Lower leg skin (tissue), 4 donors: ENCODE measurements around the gene C1orf50. TPM values are rescaled to one million over a fixed set of nuclear protein-coding genes. Genes with fewer than 3 reads are reported as not detected.

ENCODE experiments used
- DNase-seq, 2 donors: peaks; one replicate each; pipeline ENCODE4 v3.0.0-alpha.2; 2019; ENCODE audit warnings: low spot score in 2 of 2
- H3K4me3 ChIP-seq: fragments of 200-600 bp; sonication (generic); 2 replicates; pipeline ENCODE4 v1.5.1; 2017; ENCODE audit warnings: mild to moderate bottlenecking, low read depth; ENCODE audit not compliant: poor library complexity, severe bottlenecking
- POLR2A ChIP-seq, 2 donors: fragments of 450-650 bp; IDR thresholded peaks; one replicate each; pipeline ENCODE4 v1.6.1; 2016 to 2017; ENCODE audit warnings: antibody characterized with exemption in 2 of 2, mild to moderate bottlenecking in 1 of 2, moderate library complexity in 1 of 2
- WGBS, 2 donors: methylation state at CpG; one replicate each; pipeline ENCODE4 v1.1.5; 2018; 5-methylcytosine and 5-hydroxymethylcytosine counted together
- intact Hi-C: fragments of 100-400 bp; cut with DNase I; formaldehyde crosslinking; loops from one replicate; pipeline ENCODE4 v1.15.0; 2023; ENCODE audit warnings: low total_unique reads
- total RNA-seq, 4 donors: library from RNA; depleted of rRNA; stranded (reverse); fragments of >200 nt; gene quantifications; one replicate each; pipeline ENCODE4 v1.1.0, GENCODE V29; 2016
- TF ChIP-seq, protein P1 (sequence below), 3 donors: fragments of 450-650 bp; IDR thresholded peaks; one replicate each; pipeline ENCODE4 v1.5.1; 2016; ENCODE audit warnings: antibody characterized with exemption in 3 of 3, mild to moderate bottlenecking in 3 of 3, moderate library complexity in 2 of 3

The C1orf50 gene
- total RNA-seq, 4 donors from 2014 or later = 2.5 to 6.7 (median 3.6) TPM

DNA sequence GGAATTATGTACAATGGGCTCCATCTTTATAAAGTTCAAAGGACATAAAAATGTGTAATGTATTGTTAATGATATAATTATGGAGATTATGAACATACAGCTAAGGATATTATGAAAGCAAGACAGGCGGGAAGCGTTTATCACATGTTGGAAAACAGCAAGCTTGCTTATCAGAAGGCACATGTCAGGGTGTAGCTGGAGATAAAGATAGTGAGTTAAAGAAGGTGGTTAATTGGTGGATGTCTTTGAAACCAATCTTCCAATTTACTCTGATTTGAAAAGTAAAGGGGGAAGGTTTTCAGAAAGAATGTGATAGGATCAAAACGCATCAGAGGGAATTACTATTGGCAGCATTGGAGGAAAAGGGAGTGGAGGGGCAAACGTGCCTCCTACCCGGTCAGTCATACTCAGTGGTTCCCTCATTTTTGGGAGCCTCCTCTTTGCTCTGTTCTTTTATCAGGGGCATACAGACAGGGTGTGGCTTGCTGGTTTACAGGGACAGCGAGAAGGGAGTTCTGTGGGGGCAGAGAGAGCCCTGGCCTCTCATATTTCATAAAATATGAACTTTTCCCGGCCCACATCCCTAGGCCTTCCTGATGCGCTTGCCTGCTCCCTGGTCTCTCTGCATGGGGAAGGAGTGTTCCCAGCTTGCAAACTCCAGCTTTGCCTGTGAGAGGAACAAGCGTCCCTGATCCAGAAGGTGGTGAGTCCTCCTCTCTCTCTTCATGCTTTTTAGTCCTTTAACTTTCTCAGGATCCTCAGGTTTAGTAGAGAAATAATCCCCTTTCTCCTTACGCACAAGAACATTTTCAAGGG lies 58.2 kb downstream of the C1orf50 start:
- TF ChIP-seq, protein P1, sequence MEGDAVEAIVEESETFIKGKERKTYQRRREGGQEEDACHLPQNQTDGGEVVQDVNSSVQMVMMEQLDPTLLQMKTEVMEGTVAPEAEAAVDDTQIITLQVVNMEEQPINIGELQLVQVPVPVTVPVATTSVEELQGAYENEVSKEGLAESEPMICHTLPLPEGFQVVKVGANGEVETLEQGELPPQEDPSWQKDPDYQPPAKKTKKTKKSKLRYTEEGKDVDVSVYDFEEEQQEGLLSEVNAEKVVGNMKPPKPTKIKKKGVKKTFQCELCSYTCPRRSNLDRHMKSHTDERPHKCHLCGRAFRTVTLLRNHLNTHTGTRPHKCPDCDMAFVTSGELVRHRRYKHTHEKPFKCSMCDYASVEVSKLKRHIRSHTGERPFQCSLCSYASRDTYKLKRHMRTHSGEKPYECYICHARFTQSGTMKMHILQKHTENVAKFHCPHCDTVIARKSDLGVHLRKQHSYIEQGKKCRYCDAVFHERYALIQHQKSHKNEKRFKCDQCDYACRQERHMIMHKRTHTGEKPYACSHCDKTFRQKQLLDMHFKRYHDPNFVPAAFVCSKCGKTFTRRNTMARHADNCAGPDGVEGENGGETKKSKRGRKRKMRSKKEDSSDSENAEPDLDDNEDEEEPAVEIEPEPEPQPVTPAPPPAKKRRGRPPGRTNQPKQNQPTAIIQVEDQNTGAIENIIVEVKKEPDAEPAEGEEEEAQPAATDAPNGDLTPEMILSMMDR (IDR thresholded peaks at IDR 0.05) = no peak
- TF ChIP-seq POLR2A (IDR thresholded peaks at IDR 0.05) = no peak
- no peak for DNase-seq
- H3K4me3 ChIP-seq = no peak overlapping the region
- WGBS, 2 donors = 80 to 81% methylated on average over 10 of the region's 10 CpGs
- intact Hi-C loops = no loop called here

Other genes starting within 250 kb of the C1orf50 start
- gene PPIH, start 108.8 kb upstream of the C1orf50 start, total RNA-seq = 10 to 100 TPM; 16.2 to 25.7 (median 20.5) TPM
- 100 to 1,000 TPM; 227 to 358 (median 293) TPM for gene YBX1, start 84.8 kb upstream of the C1orf50 start, total RNA-seq
- 1 to 10 TPM in 1 of 4 donors, under 1 TPM in 3; 0.12 to 1.2 (median 0.18) TPM for gene CLDN19, start 27.0 kb upstream of the C1orf50 start, total RNA-seq
- 10 to 100 TPM in 3 of 4 donors, 1 to 10 TPM in 1; 9.4 to 26.8 (median 13.5) TPM for gene P3H1, start 221 bp upstream of the C1orf50 start, total RNA-seq
- under 1 TPM in 3 of 4 donors, not detected in 1; 0.08 to 0.22 (median 0.13) TPM for gene TMEM269, start 17.7 kb downstream of the C1orf50 start, total RNA-seq
- gene ERMAP, start 49.9 kb downstream of the C1orf50 start, total RNA-seq = 10 to 100 TPM in 1 of 4 donors, 1 to 10 TPM in 3; 8.0 to 11.5 (median 9.3) TPM
- 10 to 100 TPM; 11.2 to 18.1 (median 14.1) TPM for gene SVBP, start 50.1 kb downstream of the C1orf50 start, total RNA-seq
- gene ZNF691, start 79.4 kb downstream of the C1orf50 start, total RNA-seq = 10 to 100 TPM in 2 of 4 donors, 1 to 10 TPM in 2; 7.6 to 11.6 (median 9.9) TPM
- gene SLC2A1, start 191.6 kb downstream of the C1orf50 start, total RNA-seq = 1,000 to 10,000 TPM in 2 of 4 donors, 100 to 1,000 TPM in 2; 488 to 2,308 (median 910) TPM